NCI-H2196 (cell line): Measurements from ENCODE around the gene CCL11.

Experiments used
- DNase-seq: peaks from one replicate; lab custom pipeline; 2025; ENCODE audit not compliant: unreplicated experiment; lab: John Stamatoyannopoulos, UW

Gene CCL11

DNA sequence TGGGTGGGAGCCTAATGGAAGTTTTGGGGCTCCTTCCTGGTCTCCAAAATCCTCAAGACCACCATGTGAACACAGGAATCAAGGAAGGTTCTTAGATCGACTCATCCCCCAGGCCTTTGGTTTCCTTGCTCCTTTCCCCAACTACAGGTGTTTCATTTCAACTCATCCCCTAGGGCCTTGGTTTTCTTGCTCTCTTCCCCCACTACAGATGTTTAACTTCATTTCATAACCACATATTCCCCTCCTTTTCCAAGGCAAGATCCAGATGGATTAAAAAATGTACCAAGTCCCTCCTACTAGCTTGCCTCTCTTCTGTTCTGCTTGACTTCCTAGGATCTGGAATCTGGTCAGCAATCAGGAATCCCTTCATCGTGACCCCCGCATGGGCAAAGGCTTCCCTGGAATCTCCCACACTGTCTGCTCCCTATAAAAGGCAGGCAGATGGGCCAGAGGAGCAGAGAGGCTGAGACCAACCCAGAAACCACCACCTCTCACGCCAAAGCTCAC, at the start of gene CCL11:
Gene CCL11 (plus strand): TSS at position 457 of the 507 bp plus-strand sequence. CDS start 67 bp downstream, outside the sequence.
- no peak for DNase-seq

DNA sequence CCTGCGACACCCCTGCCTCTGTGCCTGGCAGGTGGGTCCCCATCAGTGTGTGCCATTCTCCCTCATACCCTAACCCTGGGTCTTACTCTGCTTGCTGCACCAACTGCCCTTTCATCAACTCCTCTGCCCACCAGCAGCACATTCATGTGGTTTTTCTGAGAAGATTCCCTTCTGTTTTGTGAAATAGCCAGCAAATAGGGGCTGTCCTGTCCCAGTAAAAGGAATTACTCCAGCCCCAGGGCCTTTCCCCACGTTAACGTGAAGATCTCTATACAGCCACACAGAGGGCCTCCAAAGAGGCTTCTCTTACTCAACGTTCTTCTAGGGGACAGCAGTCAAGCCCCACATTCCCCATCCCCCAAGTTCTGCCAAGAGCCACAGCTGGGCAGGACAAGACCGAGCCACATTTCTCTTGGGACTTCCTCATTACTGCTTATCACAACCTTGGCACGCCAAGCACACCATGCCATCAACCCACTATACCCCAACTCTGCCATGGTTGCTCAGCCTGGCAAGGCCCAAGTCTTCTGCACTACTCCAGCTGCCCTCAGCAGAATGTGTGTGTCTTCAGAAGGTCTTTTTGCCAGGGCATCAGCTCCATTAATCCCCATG, 49.2 kb upstream of the CCL11 start:
- no peak for DNase-seq

DNA sequence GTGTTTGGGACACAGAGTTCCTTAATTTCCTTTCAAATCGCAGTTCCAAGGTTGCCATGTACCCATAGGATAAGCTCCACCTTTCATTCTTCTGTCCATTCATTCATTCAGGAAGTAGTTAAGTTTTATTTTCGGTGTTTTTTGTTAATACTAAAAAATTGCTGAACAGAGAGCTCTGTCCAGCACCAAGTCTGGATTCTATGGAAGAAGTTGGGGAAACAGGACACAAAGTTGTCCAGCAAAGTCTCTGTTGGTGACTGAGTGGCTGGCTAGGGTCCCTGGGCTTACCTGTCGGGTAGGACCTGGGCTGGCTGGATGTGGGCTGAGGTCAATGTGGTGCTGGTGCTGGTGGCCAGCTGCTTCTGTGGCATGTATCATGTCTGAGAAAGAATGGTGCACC, 48.1 kb upstream of the CCL11 start:
- DNase-seq, result no peak

DNA sequence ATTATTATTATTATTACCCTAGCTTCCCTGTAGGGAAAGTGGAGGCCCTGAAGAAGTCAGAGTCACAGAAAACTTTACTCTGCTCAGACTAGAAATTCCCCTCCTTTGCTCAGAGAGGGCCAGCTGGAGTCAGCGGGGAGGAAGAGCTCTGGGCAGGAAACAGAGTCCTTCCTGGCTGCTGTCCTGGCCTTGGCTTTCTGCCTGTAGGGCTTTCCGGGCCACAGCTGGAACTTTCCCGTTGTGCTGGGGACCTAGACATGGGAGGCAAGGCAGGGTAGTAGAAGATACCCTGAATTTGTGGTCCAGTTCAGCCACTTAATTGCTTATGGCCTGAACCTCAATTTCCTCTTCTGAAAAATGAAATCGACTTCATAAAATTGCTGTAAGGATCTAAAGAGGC, 44.5 kb upstream of the CCL11 start:
- DNase-seq, result no peak

DNA sequence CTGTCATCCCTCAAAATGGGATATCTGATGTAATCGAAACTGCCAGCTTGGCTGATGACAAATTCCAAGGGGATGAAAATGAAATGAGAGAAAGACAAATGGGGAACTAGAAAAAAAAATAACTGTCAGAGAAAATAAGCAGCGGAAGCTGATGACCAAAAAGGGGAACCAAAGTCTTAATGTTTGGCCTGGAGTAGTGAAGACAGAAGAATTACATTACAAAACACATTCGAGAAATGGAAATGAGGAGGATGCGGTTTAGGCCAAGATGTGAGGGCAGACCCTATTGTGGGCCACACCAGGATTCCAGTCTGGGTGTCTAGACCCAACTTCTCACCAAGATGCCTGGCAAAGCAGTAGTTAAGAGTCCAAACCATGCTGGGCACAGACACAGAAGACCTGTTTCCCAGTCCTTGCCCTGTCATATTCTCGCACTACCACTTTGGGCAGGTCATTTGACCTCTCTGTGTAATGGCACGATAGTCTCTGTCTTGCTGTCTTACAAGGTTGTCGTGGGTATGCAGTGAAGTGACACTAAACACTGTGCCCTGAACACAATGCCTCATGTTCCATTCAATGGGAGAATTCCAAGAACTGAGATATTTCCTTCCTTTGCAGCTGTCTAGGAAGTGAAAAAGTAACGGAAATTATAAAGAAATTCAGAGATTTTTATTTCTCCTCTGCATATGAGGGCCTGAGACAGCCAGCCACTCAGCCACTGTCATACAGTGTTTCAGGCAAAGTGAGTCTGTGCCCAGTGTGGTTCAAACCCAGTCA, 42.8 kb upstream of the CCL11 start:
- no peak for DNase-seq

DNA sequence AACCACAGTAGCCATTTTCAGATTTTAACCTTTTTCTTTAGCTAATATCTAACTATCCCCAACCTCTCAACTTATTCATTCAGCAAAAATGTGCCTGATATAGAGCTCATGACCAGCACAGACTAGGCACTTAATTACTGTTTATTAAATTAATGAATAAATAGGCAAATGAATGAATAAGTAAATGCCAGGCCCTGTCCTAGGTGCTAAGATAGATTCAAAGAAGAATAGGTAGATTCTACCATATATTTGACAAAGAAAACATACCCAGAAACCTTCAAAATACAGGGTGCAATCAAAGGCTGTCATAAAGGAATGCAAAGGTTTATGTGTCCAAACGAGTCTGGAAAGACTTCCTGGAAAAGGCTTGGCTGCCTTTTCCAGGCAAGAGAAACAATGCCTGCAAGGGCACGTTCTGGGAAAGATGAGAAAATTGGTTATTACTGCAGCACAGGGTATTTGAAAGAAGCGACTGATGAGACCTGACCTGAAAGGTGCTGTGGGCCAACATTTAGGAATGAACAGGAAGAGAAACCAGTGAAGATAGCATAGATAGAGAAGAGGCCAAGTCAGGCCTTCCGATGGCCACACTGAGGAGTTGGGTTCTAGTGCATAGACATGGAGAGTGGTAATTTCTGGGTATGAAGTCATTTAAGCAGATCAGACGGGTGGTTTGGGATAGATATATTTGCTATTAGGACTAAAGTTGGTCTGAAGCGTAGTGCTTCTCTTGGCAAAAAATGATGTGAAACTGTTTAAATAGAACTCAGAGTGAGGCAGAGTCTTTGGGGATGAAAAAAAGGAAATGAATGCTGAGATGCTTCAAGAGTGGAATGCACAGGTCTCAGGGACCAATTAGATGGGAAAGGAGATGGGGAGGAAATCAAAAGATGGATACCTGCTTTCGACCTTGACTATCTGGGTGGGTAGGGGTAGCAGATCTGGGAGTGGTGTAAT, 41.9 kb upstream of the CCL11 start:
- DNase-seq, result no peak

DNA sequence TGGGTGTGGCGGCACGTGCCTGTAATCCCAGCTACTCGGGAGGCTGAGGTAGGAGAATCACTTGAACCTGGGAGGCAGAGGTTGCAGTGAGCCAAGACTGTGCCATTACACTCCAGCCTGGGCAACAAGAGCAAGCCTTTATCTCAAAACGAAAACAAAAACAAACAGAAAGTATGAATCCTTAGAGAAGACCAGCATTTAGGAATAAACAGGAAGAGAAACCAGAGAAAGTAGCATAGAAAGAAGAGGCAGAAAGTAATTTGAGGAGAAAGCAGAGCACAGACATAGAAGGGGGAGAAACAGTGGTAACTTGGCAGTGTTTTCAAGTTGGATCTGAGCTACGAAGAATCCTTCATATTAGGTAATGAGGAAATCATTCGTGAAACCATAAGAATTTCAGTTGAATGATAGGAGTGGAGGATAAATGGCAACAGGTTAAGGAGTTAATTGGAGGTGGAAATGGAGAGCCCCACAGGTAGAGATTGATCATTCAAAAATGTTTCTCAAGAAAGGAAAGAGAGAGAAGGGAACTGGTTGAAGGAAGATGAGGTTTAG, 40.1 kb upstream of the CCL11 start:
- no peak for DNase-seq

DNA sequence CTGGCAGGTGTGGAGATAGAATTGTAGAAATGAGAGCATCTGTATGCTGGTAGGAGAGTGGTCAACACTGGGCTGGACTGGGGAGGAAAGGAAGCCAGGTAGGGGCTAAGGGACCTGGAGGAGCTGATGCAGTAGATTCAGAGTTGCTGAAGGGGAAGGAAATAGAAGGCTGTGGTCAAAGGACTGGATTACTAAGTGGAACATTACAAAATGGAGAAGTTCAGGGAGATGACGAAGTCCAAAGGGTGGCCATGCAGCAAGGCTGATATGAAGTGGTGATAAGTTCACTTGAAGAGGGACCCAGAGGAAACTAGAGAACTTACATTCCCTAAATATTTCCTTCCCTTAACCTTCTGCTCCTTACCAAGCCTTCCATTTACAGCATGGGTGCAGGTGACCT, 39.1 kb upstream of the CCL11 start:
- no peak for DNase-seq

DNA sequence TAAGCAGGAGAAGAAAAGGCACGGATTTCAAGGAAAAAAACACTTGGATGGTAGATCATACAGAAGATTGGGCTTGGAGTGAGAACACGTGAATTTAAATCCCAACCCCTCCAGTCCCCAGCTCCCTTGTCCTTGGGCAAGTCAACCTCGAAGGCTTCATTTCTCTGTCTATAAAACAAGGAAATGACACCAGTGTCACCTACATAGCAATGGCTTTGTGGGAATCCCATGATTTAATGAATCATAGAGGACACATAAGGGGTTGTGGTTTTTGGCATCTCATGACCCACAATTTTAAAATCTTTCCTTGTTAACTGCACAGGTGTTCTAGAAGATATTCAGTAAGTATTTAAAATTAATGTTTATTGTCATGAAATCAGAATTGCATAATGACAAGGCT, 38.7 kb upstream of the CCL11 start:
- DNase-seq, result no peak

DNA sequence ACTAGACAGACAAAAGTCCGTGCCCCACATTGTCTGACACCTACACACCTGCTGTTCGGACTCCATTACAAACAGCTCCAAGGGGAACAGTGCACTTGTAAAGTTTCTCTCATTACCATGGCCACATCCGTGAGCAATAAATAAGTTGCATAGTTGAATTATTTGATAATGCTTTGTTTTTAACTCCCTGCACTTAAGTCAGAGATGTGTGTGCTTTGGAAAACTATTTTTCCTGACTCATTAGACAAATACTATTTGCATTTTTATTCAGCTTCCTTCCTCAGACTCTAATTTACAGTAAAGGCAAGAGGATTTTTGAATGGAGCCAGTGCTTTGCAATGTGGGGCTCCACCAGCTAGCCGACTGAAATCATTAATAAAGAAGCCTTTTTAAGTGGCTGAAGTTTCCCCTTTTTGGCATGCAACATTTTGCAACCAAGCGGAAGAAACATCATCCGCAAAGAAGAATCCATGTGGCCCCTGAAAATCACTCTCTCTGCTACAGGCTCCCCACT, 37.0 kb upstream of the CCL11 start:
- no peak for DNase-seq

DNA sequence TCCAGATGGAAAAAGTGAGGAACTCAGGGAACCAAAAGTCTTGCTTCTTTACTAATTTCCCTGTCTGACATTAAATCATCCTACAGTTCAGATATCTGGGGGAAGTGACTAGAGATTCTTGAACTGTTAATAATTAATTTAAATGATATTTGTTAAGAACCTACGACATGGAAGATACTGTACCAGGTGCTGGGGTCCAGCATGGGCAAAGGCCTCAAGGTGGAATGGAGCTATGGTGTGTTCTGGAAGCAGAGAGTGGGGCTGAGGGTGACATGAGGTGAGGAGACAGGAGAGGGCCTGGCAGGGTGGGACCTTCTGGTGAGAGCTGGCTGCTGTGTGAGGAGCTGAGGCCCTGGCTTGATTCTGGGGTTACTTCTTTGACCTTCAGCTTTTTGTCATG, 36.5 kb upstream of the CCL11 start:
- no peak for DNase-seq

DNA sequence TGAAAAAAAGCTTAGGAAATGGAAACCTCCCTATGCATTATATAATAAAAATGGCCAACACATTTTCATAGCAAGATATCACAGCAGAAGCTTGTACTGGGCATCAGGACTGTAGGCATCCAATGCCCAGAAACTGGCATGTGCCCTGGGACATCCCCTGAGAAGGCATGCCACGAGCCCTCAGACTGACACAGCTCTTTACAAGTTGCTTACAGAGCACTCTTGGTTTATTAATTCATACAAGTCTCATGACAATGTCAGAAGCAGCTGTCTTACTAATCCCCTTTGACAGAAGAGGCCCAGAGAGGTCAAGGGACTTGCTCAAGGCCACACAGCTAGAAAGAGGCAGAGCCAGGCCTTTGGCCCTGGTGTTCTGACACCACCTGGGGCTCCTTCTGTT, 36.1 kb upstream of the CCL11 start:
- no peak for DNase-seq

DNA sequence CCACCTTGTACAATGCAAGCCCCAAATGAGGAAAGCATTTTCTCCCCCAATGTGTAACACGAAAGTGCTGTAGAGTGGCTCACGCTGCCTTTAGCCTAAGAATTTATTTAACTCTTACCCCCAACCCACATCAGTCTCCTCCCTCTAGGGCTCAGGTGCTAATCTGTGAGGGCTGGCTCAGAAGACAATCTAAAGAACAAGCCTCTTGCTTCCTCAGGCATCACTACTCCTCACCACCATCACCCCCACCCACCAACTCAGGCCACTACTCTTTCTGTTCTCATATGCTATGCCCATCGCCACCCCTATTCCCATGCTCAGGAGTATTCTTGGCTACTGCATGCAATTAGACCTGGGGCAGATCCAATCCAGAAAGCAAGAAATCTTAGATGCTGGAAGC, 34.4 kb upstream of the CCL11 start:
- DNase-seq, result no peak

DNA sequence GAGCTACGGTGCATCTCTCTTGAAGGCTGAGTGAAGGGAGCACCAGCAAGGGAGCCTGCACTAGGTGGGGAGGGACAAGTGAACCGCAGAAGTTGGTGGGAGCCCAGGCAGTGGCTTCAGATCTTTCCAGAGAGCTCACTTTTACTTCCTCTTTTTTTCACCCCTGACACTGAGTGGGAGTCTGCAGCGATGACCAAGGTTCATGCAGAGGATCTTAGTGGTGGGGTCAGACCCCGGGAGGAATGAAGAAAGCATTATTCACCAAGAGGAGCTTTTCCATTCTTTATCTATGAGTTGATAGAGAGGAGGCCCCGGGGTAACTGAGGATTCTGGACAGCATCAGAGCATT, 33.5 kb upstream of the CCL11 start:
- no peak for DNase-seq

DNA sequence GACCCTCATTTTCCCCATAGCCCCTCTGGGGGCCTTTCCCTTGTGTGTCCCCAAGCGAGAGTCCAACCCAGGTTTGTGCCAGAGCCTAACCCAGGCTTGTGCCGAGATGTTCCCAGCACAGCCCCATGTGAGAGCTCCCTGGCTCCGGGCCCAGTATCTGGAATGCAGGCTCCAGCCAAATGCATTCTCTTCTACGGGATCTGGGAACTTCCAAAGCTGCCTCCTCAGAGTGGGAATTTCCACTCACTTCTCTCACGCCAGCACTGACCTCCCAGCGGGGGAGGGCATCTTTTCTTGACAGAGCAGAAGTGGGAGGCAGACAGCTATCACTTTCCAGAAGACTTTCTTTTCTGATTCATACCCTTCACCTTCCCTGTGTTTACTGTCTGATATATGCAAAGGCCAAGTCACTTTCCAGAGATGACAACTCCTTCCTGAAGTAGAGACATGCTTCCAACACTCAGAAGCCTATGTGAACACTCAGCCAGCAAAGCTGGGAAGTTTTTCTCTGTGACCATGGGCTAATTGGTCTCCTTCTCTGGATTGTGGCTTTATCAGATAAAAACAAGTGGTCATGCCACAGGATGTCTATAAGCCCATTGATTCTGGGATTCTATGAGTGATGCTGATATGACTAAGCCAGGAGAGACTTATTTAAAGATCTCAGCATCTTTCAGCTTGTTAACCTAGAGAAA, 33.0 kb upstream of the CCL11 start:
- no peak for DNase-seq

DNA sequence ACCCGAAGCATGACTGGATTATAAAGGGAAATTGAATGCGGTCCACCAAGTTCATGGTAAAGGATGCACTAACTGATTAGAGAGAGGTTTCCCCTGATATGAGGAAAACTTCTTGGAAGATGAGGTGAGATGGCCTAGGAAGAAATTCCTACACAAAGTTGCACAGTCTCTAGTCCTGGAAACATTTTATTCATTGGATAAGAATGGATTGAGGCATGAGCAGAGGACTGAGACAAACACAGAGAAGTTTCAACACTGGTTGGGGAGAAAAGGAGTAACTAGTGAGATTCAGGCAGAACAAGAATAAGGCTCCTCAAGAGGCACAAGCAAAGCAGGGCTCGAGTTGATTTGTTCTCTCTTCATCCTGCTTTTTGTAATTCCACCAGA, 32.4 kb upstream of the CCL11 start:
- DNase-seq, result no peak

DNA sequence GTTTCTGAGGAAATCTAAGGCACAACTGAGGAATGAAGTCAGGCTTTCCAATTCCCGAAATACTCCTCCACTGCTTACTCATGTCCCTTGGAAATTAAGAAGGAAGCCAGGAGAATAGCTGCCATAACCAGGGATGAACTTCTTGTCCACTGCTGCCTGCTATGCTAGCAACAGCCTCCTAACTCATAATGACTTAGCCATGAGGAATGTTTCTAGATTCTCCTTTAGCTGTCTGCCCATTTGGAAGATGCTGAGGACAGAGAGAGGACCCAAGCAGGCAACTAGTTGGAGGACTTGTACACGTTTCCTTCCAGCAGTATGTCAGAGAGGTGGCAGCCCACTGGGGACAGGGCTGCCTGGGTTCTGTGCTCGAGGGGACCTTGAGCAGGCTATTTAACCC, 31.4 kb upstream of the CCL11 start:
- no peak for DNase-seq

DNA sequence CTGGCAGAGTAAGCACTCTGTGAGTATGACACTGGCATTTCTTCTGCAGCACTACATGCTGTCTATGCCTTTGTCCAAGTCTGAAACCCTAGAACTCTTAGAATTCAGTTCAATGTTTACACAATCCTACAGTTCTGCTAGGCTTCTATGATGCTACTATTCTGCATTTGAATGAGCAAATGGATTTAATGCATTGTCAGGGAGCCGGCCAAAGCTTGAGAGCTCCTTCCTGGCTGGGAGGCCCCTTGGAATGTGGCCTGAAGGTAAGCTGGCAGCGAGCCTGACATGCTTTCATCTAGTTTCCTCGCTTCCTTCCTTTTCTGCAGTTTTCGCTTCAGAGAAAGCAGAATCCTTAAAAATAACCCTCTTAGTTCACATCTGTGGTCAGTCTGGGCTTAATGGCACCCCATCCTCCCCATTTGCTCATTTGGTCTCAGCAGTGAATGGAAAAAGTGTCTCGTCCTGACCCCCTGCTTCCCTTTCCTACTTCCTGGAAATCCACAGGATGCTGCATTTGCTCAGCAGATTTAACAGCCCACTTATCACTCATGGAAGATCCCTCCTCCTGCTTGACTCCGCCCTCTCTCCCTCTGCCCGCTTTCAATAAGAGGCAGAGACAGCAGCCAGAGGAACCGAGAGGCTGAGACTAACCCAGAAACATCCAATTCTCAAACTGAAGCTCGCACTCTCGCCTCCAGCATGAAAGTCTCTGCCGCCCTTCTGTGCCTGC, 30.7 kb upstream of the CCL11 start, which contains the start of gene CCL2:
Gene CCL2 (plus strand): TSS at position 635 of the 730 bp plus-strand sequence. CDS start 65 bp downstream, at position 700.
- no peak for DNase-seq

DNA sequence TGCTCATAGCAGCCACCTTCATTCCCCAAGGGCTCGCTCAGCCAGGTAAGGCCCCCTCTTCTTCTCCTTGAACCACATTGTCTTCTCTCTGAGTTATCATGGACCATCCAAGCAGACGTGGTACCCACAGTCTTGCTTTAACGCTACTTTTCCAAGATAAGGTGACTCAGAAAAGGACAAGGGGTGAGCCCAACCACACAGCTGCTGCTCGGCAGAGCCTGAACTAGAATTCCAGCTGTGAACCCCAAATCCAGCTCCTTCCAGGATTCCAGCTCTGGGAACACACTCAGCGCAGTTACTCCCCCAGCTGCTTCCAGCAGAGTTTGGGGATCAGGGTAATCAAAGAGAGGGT, 30.2 kb upstream of the CCL11 start:
- no peak for DNase-seq

DNA sequence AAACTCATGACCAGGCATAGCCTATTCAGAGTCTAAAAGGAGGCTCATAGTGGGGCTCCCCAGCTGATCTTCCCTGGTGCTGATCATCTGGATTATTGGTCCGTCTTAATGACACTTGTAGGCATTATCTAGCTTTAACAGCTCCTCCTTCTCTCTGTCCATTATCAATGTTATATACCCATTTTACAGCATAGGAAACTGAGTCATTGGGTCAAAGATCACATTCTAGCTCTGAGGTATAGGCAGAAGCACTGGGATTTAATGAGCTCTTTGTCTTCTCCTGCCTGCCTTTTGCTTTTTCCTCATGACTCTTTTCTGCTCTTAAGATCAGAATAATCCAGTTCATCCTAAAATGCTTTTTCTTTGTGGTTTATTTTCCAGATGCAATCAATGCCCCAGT, 29.7 kb upstream of the CCL11 start:
- DNase-seq, result no peak
